Gastrocnemius medialis (tissue), 4 donors: ENCODE data around the gene COL23A1. TPM values are rescaled to one million over a fixed set of nuclear protein-coding genes. Genes with fewer than 3 reads are reported as not detected.
"Not testable (repeated sequence)": the region's sequence is repeated elsewhere in the genome, so short reads cannot be mapped to it uniquely, and the experiment has no call there.

ENCODE experiments used
- ATAC-seq, 2 donors: fragments of 150-250 bp; one replicate each; pipeline ENCODE4 v1.9.1; 2016
- DNase-seq, 2 donors: peaks; one replicate each; pipeline ENCODE4 v3.0.0-alpha.2; 2019
- H3K27ac ChIP-seq, 4 donors: fragments of 200-600 bp; sonication (generic); 1 replicate in 1 of 4; 2 replicates in 3 of 4; pipeline ENCODE4 v1.5.1; 2016 to 2018; ENCODE audit warnings: mild to moderate bottlenecking in 2 of 4, moderate library complexity in 1 of 4
- H3K27me3 ChIP-seq, 3 donors: fragments of 200-600 bp; sonication (generic) in 2 of 3; 1 replicate in 1 of 3; 2 replicates in 2 of 3; pipeline versions ENCODE4 v1.5.1 to v1.6.0; 2016 to 2019; ENCODE audit warnings: mild to moderate bottlenecking in 1 of 3, moderate library complexity in 1 of 3
- H3K36me3 ChIP-seq, 2 donors: fragments of 200-600 bp; sonication (generic) in 1 of 2; one replicate each; pipeline ENCODE4 v1.5.1; 2017 to 2018
- H3K4me1 ChIP-seq, 2 donors: fragments of 200-600 bp; sonication (generic) in 1 of 2; one replicate each; pipeline ENCODE4 v1.5.1; 2016 to 2017; ENCODE audit warnings: mild to moderate bottlenecking in 2 of 2
- H3K4me3 ChIP-seq, 4 donors: fragments of 200-600 bp; sonication (generic) in 3 of 4; 1 replicate in 1 of 4; 2 replicates in 3 of 4; pipeline ENCODE4 v1.5.1; 2016 to 2019; ENCODE audit warnings: mild to moderate bottlenecking in 2 of 4
- H3K9me3 ChIP-seq, 3 donors: fragments of 200-600 bp; sonication (generic) in 2 of 3; 1 replicate in 1 of 3; 2 replicates in 2 of 3; pipeline ENCODE4 v1.5.1; 2016 to 2019
- CTCF ChIP-seq, 5 experiments: fragments of 450-650 bp in 3 of 5; fragments of 200-600 bp in 2 of 5; sonication (generic) in 2 of 5; IDR thresholded peaks in 4 of 5; conservative IDR thresholded peaks in 1 of 5; 1 replicate in 4 of 5; 2 replicates in 1 of 5; pipeline ENCODE4 v1.5.1; 2016 to 2019; ENCODE audit warnings: antibody characterized with exemption in 5 of 5, mild to moderate bottlenecking in 3 of 5, moderate library complexity in 3 of 5
- POLR2A ChIP-seq, 2 donors: fragments of 450-650 bp; IDR thresholded peaks; one replicate each; pipeline ENCODE4 v1.6.1; 2017; ENCODE audit warnings: antibody characterized with exemption in 2 of 2, mild to moderate bottlenecking in 2 of 2, moderate library complexity in 2 of 2
- in situ Hi-C, 4 donors: fragments of 200-750 bp; cut with MboI; loops; one replicate each; pipeline versions ENCODE4 v1.15.0 to v1.8.0; 2017; ENCODE audit warnings: low sequenced_read_pairs in 4 of 4
- intact Hi-C: fragments of 100-400 bp; cut with DNase I; formaldehyde crosslinking; loops from one replicate; pipeline ENCODE4 v1.15.1; 2023; ENCODE audit warnings: low total_unique reads
- total RNA-seq, 4 donors: library from RNA; depleted of rRNA; stranded (reverse); fragments of >200 nt; gene quantifications; one replicate each; pipeline versions ENCODE4 v1.1.0 to v1.2.3, GENCODE V29; 2016

COL23A1 gene
- total RNA-seq, 4 donors from 2014 or later, result 0.62 to 1.1 (median 0.97) TPM; not detected in 1

GRCh38 chr5:178305801-178306200 lies 284.4 kb downstream of the COL23A1 start:
- DNase-seq (peak in 1 of 2 donors; percentile 2), ATAC-seq (no peak)
- no peaks in the 10 kb centered on the region for H3K4me1 ChIP-seq
- no peak overlapping the region for H3K27ac ChIP-seq
- no peak overlapping the region for H3K4me3 ChIP-seq
- H3K9me3 ChIP-seq, result no peaks in the 10 kb centered on the region
- in situ Hi-C loops (no loop called here), intact Hi-C loops (no loop called here)
- no peaks in the 10 kb centered on the region for H3K36me3 ChIP-seq
- no peaks in the 10 kb centered on the region for H3K27me3 ChIP-seq
- TF ChIP-seq POLR2A (IDR thresholded peaks at IDR 0.05), result no peak
- TF ChIP-seq CTCF (IDR thresholded peaks at IDR 0.05 in 4 of 5, conservative IDR thresholded peaks at IDR 0.05 in 1 of 5), result no peak

- intact Hi-C loops (no loop called here), in situ Hi-C loops (no loop called here)
Observed at GRCh38 chr5:178304761-178305645, 285.2 kb downstream of the COL23A1 start.

GRCh38 chr5:178304016-178304415 lies 286.2 kb downstream of the COL23A1 start:
- H3K4me1 ChIP-seq, result no peaks in the 10 kb centered on the region
- in situ Hi-C loops (no loop called here), intact Hi-C loops (no loop called here)
- no peak for DNase-seq
- TF ChIP-seq CTCF (IDR thresholded peaks at IDR 0.05 in 4 of 5, conservative IDR thresholded peaks at IDR 0.05 in 1 of 5), result no peak
- no peak for TF ChIP-seq POLR2A (IDR thresholded peaks at IDR 0.05)
- ATAC-seq, result no peak
- H3K27me3 ChIP-seq, result no peaks in the 10 kb centered on the region
- H3K4me3 ChIP-seq, result no peak overlapping the region
- no peaks in the 10 kb centered on the region for H3K36me3 ChIP-seq
- H3K27ac ChIP-seq, result no peak overlapping the region
- H3K9me3 ChIP-seq, result no peaks in the 10 kb centered on the region

More at GRCh38 chr5:178304761-178305645, 285.2 kb downstream of the COL23A1 start:
- H3K27me3 ChIP-seq, result no peaks in the 10 kb centered on the region
- H3K9me3 ChIP-seq, result no peaks in the 10 kb centered on the region
- TF ChIP-seq POLR2A (IDR thresholded peaks at IDR 0.05) (no peak), CTCF (IDR thresholded peaks at IDR 0.05 in 4 of 5, conservative IDR thresholded peaks at IDR 0.05 in 1 of 5) (no peak)
- no peaks in the 10 kb centered on the region for H3K4me1 ChIP-seq
- no peak overlapping the region for H3K27ac ChIP-seq
- ATAC-seq, result no peak
- DNase-seq, result peak in 1 of 2 donors; percentile 5
- no peak overlapping the region for H3K4me3 ChIP-seq
- H3K36me3 ChIP-seq, result no peaks in the 10 kb centered on the region

GRCh38 chr5:178302321-178302720 lies 287.9 kb downstream of the COL23A1 start:
- intact Hi-C loops, H3K4me1 ChIP-seq, H3K4me3 ChIP-seq, in situ Hi-C loops, ATAC-seq, H3K27me3 ChIP-seq, H3K9me3 ChIP-seq, H3K36me3 ChIP-seq, H3K27ac ChIP-seq, DNase-seq: not testable (repeated sequence)

- H3K36me3 ChIP-seq, result no peaks in the 10 kb centered on the region
- no peak overlapping the region for H3K4me3 ChIP-seq
- intact Hi-C loops, result no loop called here
- DNase-seq (peak in 1 of 2 donors; percentile 1), ATAC-seq (no peak)
- no peaks in the 10 kb centered on the region for H3K4me1 ChIP-seq
- no peak for TF ChIP-seq POLR2A (IDR thresholded peaks at IDR 0.05)
- no peak for TF ChIP-seq CTCF (IDR thresholded peaks at IDR 0.05 in 4 of 5, conservative IDR thresholded peaks at IDR 0.05 in 1 of 5)
- H3K9me3 ChIP-seq, result no peaks in the 10 kb centered on the region
- no peaks in the 10 kb centered on the region for H3K27me3 ChIP-seq
- in situ Hi-C loops, result no loop called here
- H3K27ac ChIP-seq, result no peak overlapping the region
Observed at GRCh38 chr5:178301641-178302040, 288.6 kb downstream of the COL23A1 start.
